GM21786 (cell line): ENCODE data around the gene EPS8.

Experiments
- ATAC-seq: cut with Tn5 transposase; IDR thresholded peaks from one replicate; pipeline ENCODE4 v1.9.1; 2021; ENCODE audit not compliant: unreplicated experiment

The EPS8 gene

GRCh38 chr12:15789220-15790171 lies at the start of gene EPS8:
Gene EPS8 (minus strand): TSS chr12:15789388. CDS start chr12:15682951, 106,437 bp downstream.
- peak; percentile 77 for ATAC-seq

GRCh38 chr12:15837141-15837790 lies 48.1 kb upstream of the EPS8 start:
- no peak for ATAC-seq

- no peak for ATAC-seq
Observed at GRCh38 chr12:15834575-15834974, 45.4 kb upstream of the EPS8 start.

GRCh38 chr12:15831315-15831978 lies 42.3 kb upstream of the EPS8 start:
- ATAC-seq: no peak

- ATAC-seq: no peak
Observed at GRCh38 chr12:15830538-15830937, 41.4 kb upstream of the EPS8 start.

GRCh38 chr12:15829949-15830348 lies 40.8 kb upstream of the EPS8 start:
- ATAC-seq: no peak

GRCh38 chr12:15829255-15829654 lies 40.1 kb upstream of the EPS8 start:
- ATAC-seq: no peak

- ATAC-seq: no peak
Observed at GRCh38 chr12:15827136-15827535, 37.9 kb upstream of the EPS8 start.

GRCh38 chr12:15824516-15824915 lies 35.3 kb upstream of the EPS8 start:
- no peak for ATAC-seq

GRCh38 chr12:15823360-15824128 lies 34.4 kb upstream of the EPS8 start:
- ATAC-seq: no peak

- no peak for ATAC-seq
Observed at GRCh38 chr12:15819644-15820437, 30.7 kb upstream of the EPS8 start.

GRCh38 chr12:15818418-15818817 lies 29.2 kb upstream of the EPS8 start:
- no peak for ATAC-seq

GRCh38 chr12:15815730-15816129 lies 26.5 kb upstream of the EPS8 start:
- no peak for ATAC-seq

GRCh38 chr12:15811214-15812127 lies 22.3 kb upstream of the EPS8 start:
- no peak for ATAC-seq

GRCh38 chr12:15808652-15809051 lies 19.5 kb upstream of the EPS8 start:
- no peak for ATAC-seq

GRCh38 chr12:15808250-15808649 lies 19.1 kb upstream of the EPS8 start:
- ATAC-seq: no peak

- ATAC-seq: no peak
Observed at GRCh38 chr12:15806826-15807225, 17.6 kb upstream of the EPS8 start.

- no peak for ATAC-seq
Observed at GRCh38 chr12:15801770-15802744, 12.9 kb upstream of the EPS8 start.
